ENCODE measurements around the gene SSX2IP.

Gene SSX2IP

DNA sequence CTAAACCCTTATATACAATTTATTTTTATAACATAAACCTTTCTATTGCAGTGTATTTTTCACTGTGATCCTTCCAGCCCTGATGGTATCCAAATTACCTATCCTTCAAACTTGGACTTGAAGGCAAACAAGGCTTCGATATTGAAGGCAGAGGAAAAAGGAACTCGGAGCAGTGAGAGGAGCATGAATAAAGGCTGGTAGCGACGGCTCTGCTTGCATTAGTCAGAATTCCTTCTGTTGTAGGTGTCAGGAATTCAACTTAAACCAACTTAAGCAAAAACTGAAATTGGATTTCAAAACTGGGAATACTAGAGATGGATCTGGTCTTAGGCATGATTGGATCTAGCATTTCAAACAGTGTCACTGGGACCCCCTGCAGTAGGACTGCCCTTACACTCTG is 17.8 kb upstream of the SSX2IP start:
- DNase-seq: no peak

DNA sequence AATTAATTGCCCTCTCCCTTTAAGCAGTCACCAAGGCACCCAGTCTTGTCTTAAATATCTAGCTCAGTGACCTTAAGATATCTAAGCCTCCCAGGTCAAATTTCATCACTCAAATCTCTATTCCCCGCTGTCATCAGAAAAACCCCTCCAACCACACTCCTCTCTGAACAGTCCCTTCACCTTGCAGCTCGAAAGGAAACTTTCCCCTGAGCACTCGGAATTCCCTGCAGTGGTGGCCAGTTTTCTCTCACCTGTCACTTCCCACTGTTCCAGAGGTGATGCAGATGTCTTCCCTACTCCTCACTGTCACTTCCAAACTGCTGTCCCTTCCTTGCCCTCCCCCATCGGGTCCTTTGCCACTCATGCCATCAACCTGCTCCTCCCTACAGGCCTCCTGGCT is 15.3 kb upstream of the SSX2IP start:
- DNase-seq: no peak

DNA sequence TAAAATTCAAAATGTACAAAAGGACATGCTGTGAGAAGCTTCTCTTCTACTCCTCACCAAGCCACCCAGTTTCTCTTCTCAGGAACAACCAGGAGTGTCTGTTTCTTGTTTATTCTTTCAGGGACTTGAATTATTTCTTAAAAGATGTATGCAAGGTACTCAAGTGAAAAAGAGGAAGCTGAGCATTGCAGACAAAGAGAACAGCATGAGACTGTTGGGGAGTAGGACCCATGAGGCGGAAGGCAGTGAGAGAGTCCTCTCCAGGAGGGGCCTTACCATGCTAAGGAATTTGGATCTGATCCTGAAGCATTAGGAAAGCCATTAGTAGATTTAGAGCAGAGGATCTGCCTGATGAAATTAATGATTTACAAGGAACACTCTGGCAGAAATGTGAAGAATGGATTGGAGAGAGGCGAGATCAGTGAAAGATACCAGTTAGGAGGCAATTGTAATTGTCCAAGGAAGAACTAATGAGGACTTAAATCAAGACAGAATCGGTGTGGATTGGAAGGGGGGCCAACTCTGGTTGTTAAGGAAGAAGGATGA is 14.7 kb upstream of the SSX2IP start:
- DNase-seq: no peak

DNA sequence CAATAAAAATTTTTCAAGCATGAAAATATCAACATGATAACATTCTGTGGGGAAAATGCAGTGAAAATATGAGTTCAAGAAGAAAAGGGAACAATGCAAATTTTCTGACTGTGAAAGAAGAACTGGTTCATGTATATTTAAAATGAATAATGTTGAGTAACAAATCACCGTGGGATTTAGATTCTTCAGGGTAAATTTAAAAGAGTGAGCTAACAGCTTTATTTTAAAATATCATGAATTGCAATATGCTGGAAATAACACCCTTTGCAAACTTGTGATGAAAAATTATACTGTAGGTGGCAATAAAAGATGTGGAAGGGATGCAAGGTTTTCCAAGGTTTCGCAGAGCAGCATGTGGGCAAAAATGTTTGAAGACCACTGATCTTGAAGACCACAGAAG is 13.2 kb upstream of the SSX2IP start:
- no peak for DNase-seq

GRCh38 chr1:84702143-84702542 is 11.9 kb upstream of the SSX2IP start:
- DNase-seq: no peak

- DNase-seq: no peak
Observed at GRCh38 chr1:84701376-84701775, 11.1 kb upstream of the SSX2IP start.

DNA sequence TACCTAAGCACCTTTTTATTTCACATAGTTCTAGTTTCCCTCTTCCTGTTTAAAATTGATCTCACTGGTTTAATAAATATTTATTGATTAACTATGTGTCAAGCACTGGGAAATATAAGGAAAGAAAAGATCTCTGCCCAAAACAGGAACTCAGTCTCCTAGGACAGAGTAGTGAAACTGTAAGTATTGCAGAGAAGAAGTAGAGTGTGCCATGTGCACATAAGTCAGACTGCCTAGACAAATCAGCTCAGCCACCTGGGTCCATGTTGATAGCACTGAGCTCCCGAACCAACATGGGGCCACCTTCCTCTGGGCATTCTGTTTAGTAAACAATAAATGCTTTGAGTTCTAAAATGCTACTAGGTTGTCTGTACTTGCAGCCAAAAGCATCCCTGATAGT is 9.8 kb upstream of the SSX2IP start:
- DNase-seq: no peak

DNA sequence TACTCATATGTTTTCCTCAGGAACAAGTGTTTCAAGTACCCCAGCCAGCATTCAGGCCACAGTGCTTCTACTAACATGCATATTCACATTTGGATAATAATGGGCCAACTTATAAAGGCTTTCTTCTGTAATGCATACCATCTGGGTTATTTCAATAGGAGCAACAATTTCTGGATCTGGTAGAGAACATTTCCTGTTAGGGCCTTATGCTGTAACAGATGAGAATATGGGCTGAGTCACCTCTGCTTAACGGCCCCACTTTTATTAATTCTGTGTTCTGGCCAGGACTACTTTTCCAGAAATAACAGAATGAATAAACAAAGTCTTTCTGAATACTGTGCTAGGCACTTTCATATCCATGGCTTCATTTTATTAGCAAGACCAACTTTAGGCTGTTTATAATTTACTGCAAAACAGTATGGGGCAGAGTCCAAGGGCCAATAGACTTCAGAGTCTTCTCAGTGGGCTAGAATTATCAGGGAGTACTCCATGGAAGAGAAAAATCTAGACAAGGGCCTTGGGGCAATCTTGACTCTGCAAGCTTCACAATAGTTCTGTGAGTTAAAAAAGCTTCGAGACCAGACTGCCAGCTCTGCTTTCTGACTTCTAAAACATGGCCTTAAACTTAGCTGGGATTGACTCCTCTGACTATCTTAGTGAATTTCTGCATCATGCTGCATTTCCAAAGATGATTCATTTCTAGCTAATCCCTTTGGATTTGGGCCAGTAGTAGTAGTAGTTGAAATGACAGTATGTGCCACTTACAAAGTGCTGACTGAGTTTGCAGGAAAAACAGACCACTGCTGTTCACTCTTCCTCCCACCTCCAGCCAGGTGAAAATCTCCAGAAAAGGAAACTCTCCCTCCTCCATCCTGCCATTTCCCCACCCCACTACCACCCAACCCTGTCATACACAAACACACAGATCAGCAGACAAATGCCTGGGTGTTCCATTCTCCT is 8.2 kb upstream of the SSX2IP start:
- no peak for DNase-seq

DNA sequence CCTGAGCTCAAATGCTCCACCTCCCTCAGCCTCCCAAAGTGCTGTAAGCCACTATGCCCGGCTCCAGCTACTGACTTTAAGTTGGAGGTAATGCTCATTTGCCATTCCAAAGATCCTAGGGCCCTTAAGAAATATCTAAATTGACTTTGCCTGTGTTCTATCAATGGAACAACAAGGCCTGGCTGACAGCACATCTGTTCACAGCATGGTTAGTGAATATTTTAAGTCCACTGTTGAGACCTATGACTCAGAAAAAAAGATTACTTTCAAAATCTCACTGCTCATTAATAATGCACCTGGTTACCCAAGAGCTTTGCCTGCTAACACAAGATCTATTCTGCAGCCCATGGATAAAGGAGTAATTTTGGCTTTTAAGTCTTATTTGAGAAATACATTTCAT is 3.5 kb upstream of the SSX2IP start:
- DNase-seq: no peak

DNA sequence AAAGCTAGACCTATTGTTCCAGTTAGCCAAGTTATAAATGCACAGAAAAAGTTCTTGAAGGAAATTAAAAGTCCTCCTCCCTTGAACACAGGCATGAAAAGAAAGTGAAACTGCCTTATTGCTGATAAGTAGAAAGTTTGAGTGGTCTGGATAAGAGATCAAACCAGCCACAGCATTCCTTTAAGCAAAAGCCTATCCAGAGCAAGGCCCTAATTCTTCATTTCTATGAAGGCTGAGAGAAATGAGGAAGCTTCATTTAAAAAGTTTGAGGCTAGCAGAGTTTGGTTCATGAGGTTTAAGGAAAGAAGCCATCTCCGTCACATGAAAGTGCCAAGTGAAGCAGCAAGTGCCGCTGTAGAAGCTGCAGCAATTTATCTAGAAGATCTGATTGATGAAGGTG is 2.7 kb upstream of the SSX2IP start:
- no peak for DNase-seq

- DNase-seq: no peak
Observed at GRCh38 chr1:84692391-84692790, 2.1 kb upstream of the SSX2IP start.

- DNase-seq: no peak
Observed at GRCh38 chr1:84691122-84691783, 992 bp upstream of the SSX2IP start.

- no peak for DNase-seq
Observed at GRCh38 chr1:84689514-84690396, 506 bp downstream of the SSX2IP start.

- DNase-seq: no peak
Observed at GRCh38 chr1:84688463-84689061, 1.7 kb downstream of the SSX2IP start.

DNA sequence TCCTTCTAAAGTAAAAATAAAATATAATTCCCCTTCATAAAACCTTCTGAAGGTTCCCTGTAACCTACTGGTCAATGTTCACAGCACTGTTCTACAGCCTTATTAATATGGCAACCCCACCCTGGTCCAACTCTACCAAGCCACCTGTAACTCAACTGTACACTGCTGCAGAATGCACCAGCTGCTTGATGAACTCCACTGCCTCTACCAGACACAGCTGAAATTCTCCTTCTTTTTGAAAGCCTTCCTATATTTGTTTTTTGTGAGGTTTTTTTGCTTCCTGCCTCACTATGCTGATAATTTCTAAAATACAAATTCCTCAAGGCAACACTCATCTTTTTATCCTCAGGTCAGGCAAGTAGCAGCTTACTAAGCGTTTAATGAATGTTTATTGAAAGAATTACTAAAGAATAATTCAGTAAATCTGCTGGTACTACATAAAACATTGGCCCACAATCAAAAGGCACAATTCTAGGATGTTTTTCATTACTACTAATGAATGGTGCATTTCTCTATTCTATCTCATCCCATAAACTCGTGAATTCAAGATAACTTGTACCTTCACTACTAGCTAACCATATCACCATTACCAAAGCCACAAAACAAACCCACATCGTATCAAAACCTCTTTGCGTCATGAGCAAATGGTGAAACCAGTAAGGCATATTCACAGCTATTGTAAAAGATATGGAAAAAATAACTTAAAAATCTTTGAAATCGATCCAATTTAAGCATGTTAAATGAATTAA is 2.4 kb downstream of the SSX2IP start:
- no peak for DNase-seq

GRCh38 chr1:84686223-84686622 is 4.0 kb downstream of the SSX2IP start:
- no peak for DNase-seq

GRCh38 chr1:84683508-84683907 is 6.8 kb downstream of the SSX2IP start:
- no peak for DNase-seq

DNA sequence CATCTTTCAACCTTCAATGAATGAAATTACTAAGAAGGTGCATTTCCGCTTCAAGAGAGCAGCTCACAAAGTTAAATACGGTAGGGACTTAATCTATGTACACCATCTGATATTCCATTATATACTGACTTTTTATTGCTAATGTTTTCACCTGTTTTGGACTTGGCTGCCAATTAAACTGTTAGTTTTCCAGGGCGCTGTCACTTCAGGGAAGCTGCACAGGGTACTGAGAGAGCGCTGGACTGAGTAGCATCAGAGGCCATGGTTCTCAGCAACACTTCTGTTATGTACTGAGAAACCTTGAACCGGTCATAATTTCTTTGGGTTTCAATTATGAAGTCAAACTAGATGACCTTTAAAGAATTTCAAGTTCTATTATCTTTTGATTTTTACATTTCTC is 8.2 kb downstream of the SSX2IP start:
- no peak for DNase-seq

- DNase-seq: no peak
Observed at GRCh38 chr1:84677415-84678099, 12.7 kb downstream of the SSX2IP start.

DNA sequence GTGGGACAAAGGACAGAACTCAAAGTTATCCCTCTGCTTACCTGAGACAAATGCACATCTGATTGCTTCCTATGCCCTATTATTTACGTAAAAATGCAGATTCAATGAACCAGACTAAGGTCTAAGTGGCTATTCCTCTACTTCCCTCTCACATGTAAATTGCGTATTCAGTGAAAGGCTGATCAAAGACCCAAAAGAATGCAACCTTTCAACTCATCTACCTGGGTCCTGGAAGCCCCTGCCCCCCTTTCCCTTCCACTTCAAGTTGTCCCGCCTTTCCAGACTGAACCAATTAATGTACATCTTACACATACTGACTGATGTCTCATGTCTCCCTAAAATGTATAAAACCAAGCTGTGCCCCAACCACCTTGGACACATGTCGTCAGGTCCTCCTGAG is 14.6 kb downstream of the SSX2IP start:
- DNase-seq: no peak

GRCh38 chr1:84675106-84675505 is 15.2 kb downstream of the SSX2IP start:
- DNase-seq: no peak
